Kidney (tissue), 14 donors: ENCODE results near the gene SNRPA1. TPM values are rescaled to one million over a fixed set of nuclear protein-coding genes. Genes with fewer than 3 reads are reported as not detected.
A peak's percentile ranks its signal among the peaks of the same experiment; 100 is the strongest.
"Not testable (repeated sequence)": the region's sequence is repeated elsewhere in the genome, so short reads cannot be mapped to it uniquely, and the experiment has no call there.

ENCODE experiments used
- DNase-seq, 5 donors: peaks; one replicate each; pipeline ENCODE4 v3.0.0-alpha.2; 2013 to 2020
- FAIRE-seq: peaks from 2 replicates; lab custom pipeline; 2012; peaks lifted over from hg19 to GRCh38; lab: Jason Lieb, UNC
- H3K27ac ChIP-seq, 2 donors: one replicate each; pipeline ENCODE4 v1.7.0; 2013; ENCODE audit warnings: low read depth in 2 of 2, low read length in 2 of 2, inconsistent platforms in 1 of 2
- H3K27me3 ChIP-seq: one replicate; pipeline ENCODE4 v1.7.1; 2013; ENCODE audit warnings: low read length, inconsistent platforms; ENCODE audit not compliant: control insufficient read depth, insufficient read depth
- H3K36me3 ChIP-seq, 3 donors: one replicate each; pipeline versions ENCODE4 v1.7.0 to v1.7.1; 2013; ENCODE audit warnings: low read length in 3 of 3, control low read depth in 1 of 3, inconsistent platforms in 1 of 3; ENCODE audit not compliant: insufficient read depth in 3 of 3, control insufficient read depth in 2 of 3
- H3K4me1 ChIP-seq, 3 donors: one replicate each; pipeline versions ENCODE4 v1.7.0 to v1.7.1; 2013; ENCODE audit warnings: low read length in 3 of 3, inconsistent platforms in 1 of 3, low read depth in 1 of 3; ENCODE audit not compliant: control insufficient read depth in 2 of 3, insufficient read depth in 2 of 3
- H3K4me3 ChIP-seq, 3 donors: one replicate each; pipeline versions ENCODE4 v1.7.0 to v1.8.1; 2013; ENCODE audit warnings: low read length in 3 of 3, control low read depth in 1 of 3, inconsistent platforms in 1 of 3
- H3K9ac ChIP-seq, 3 donors: one replicate each; pipeline versions ENCODE4 v1.7.0 to v1.7.1; 2013; ENCODE audit warnings: low read length in 3 of 3, control low read depth in 1 of 3, inconsistent platforms in 1 of 3
- H3K9me3 ChIP-seq, 3 donors: one replicate each; pipeline versions ENCODE4 v1.7.0 to v1.7.1; 2013; ENCODE audit warnings: low read length in 3 of 3, control low read depth in 1 of 3, inconsistent platforms in 1 of 3; ENCODE audit not compliant: control insufficient read depth in 2 of 3, insufficient read depth in 1 of 3
- CTCF ChIP-seq: IDR thresholded peaks from 3 replicates; pipeline ENCODE4 v1.5.1; 2012; ENCODE audit warnings: mild to moderate bottlenecking, moderate library complexity, borderline replicate concordance; ENCODE audit not compliant: insufficient read depth; ENCODE audit errors: extremely low read depth
- intact Hi-C: fragments of 100-400 bp; cut with DNase I; formaldehyde crosslinking; loops from one replicate; pipeline ENCODE4 v1.11.1; 2022
- polyA plus RNA-seq: library from polyadenylated mRNA; stranded (reverse); fragments of 350-450 nt; fragmentation: Illumina TruSeq; extraction: RNeasy Lipid Tissue Mini Kit (QIAGEN cat#74804); gene quantifications from one replicate; pipeline ENCODE4 v1.2.3, GENCODE V29; 2014; ENCODE audit warnings: low read depth, low replicate concordance; ENCODE audit not compliant: insufficient read depth
- total RNA-seq: library from RNA; stranded (reverse); fragmentation: NEBNext Ultra II Directional; extraction: Animal tissue kit (Norgen Biotek cat#: 25700); gene quantifications from one replicate; pipeline ENCODE4 v1.2.1, GENCODE V29; 2021
- donor health status: control.
- donor health status: control.
- donor health status: control.
- donor health status: control.
- donor health status: control.
- donor health status: DM: yes; HTN: yes; CAD: no.
- donor health status: Normal renal cell carcinoma (clear cell type).

Gene SNRPA1
- total and polyA plus RNA-seq, 2 donors from 2014 or later: 40.0 to 44.9 TPM

GRCh38 chr15:101337976-101338375, 42.9 kb upstream of the SNRPA1 start:
- H3K4me3 ChIP-seq: no peak overlapping the region
- H3K9me3 ChIP-seq: no peaks in the 10 kb centered on the region
- no peak overlapping the region for H3K9ac ChIP-seq
- H3K4me1 ChIP-seq: no peaks in the 10 kb centered on the region
- H3K36me3 ChIP-seq: no peaks in the 10 kb centered on the region
- intact Hi-C loops: no loop called here
- no peak for FAIRE-seq
- no peak overlapping the region for H3K27ac ChIP-seq
- TF ChIP-seq CTCF: no peak
- DNase-seq: peak in 1 of 5 donors; percentile 19
- H3K27me3 ChIP-seq: no peaks in the 10 kb centered on the region

GRCh38 chr15:101333907-101334789, 39.1 kb upstream of the SNRPA1 start:
- H3K9ac ChIP-seq, FAIRE-seq, H3K36me3 ChIP-seq, H3K4me3 ChIP-seq, H3K9me3 ChIP-seq, H3K4me1 ChIP-seq, intact Hi-C loops, H3K27ac ChIP-seq, H3K27me3 ChIP-seq: not testable (repeated sequence)
- peak in 1 of 5 donors; percentile 15 for DNase-seq

- Histone ChIP-seq H3K27me3 (no peaks in the 10 kb centered on the region), H3K27ac (no peak overlapping the region), H3K4me3 (no peak overlapping the region), H3K36me3 (no peaks in the 10 kb centered on the region), H3K9me3 (no peaks in the 10 kb centered on the region), H3K9ac (no peak overlapping the region), H3K4me1 (no peaks in the 10 kb centered on the region)
- intact Hi-C loops: no loop called here
- FAIRE-seq (no peak), DNase-seq (peak in 1 of 5 donors; percentile 65)
- no peak for TF ChIP-seq CTCF
These were observed 37.0 kb upstream of the SNRPA1 start for GRCh38 chr15:101332061-101332467.

- no peak for TF ChIP-seq CTCF
- H3K9me3 ChIP-seq: no peaks in the 10 kb centered on the region
These were observed 34.9 kb upstream of the SNRPA1 start for GRCh38 chr15:101329867-101330380.

More at GRCh38 chr15:101329867-101330380, 34.9 kb upstream of the SNRPA1 start:
- Histone ChIP-seq H3K27me3 (no peaks in the 10 kb centered on the region), H3K27ac (no peak overlapping the region), H3K9ac (no peak overlapping the region), H3K4me3 (no peak overlapping the region), H3K4me1 (no peaks in the 10 kb centered on the region), H3K36me3 (no peaks in the 10 kb centered on the region)
- DNase-seq (peak in 1 of 5 donors; percentile 41), FAIRE-seq (no peak)
- intact Hi-C loops: no loop called here
